Mesendoderm (in vitro differentiated cells): Measurements from ENCODE around the gene NXPH2.

Experiments
- DNase-seq: peaks from one replicate; pipeline ENCODE4 v3.0.0; 2013
- H2AK5ac ChIP-seq: 2 replicates; pipeline ENCODE4 v1.6.1; 2013; ENCODE audit warnings: low read length, inconsistent platforms
- H2BK120ac ChIP-seq: 2 replicates; pipeline ENCODE4 v1.6.1; 2013; ENCODE audit warnings: low read depth, mild to moderate bottlenecking, low read length, moderate library complexity, mixed read lengths
- H2BK15ac ChIP-seq: replicated peaks from 2 replicates; pipeline ENCODE4 v1.6.1; 2013; ENCODE audit warnings: low read depth, mild to moderate bottlenecking, moderate library complexity
- H2BK5ac ChIP-seq: 2 replicates; pipeline ENCODE4 v1.6.1; 2013; ENCODE audit warnings: low read length, inconsistent platforms
- H3K18ac ChIP-seq: 2 replicates; pipeline ENCODE4 v1.6.1; 2013; ENCODE audit warnings: mild to moderate bottlenecking, low read length, mixed read lengths
- H3K23ac ChIP-seq: one replicate; pipeline ENCODE4 v1.6.1; 2013; ENCODE audit warnings: low read length
- H3K27ac ChIP-seq: 2 replicates; pipeline ENCODE4 v1.5.1; 2013; ENCODE audit warnings: low read depth, mild to moderate bottlenecking, inconsistent platforms, low read length, moderate library complexity
- H3K27me3 ChIP-seq: 2 replicates; pipeline ENCODE4 v1.6.1; 2013; ENCODE audit warnings: low read length, control low read depth, mild to moderate bottlenecking, inconsistent platforms; ENCODE audit not compliant: insufficient read depth, poor library complexity
- H3K36me3 ChIP-seq: 2 replicates; pipeline ENCODE4 v1.6.1; 2013; ENCODE audit warnings: low read length, inconsistent platforms; ENCODE audit not compliant: control insufficient read depth, insufficient read depth
- H3K4ac ChIP-seq: one replicate; pipeline ENCODE4 v1.6.1; 2013; ENCODE audit warnings: low read depth, mild to moderate bottlenecking, low read length, moderate library complexity
- H3K4me1 ChIP-seq: 2 replicates; pipeline ENCODE4 v1.6.1; 2013; ENCODE audit warnings: low read depth, low read length, inconsistent platforms; ENCODE audit not compliant: control insufficient read depth
- H3K4me2 ChIP-seq: 2 replicates; pipeline ENCODE4 v1.6.1; 2013; ENCODE audit warnings: low read length
- H3K4me3 ChIP-seq: 2 replicates; pipeline ENCODE4 v1.5.1; 2013; ENCODE audit warnings: mild to moderate bottlenecking, low read length
- H3K56ac ChIP-seq: one replicate; pipeline ENCODE4 v1.6.1; 2013; ENCODE audit warnings: low read length
- H3K79me1 ChIP-seq: 2 replicates; pipeline ENCODE4 v1.6.1; 2013; ENCODE audit warnings: low read length, inconsistent platforms
- H3K79me2 ChIP-seq: 2 replicates; pipeline ENCODE4 v1.6.1; 2013; ENCODE audit warnings: mild to moderate bottlenecking, low read length; ENCODE audit not compliant: control insufficient read depth, insufficient read depth
- H3K9ac ChIP-seq: 2 replicates; pipeline ENCODE4 v1.6.1; 2013; ENCODE audit warnings: low read length, inconsistent platforms
- H4K5ac ChIP-seq: one replicate; pipeline ENCODE4 v1.6.1; 2013; ENCODE audit warnings: low read length
- H4K8ac ChIP-seq: one replicate; pipeline ENCODE4 v1.6.1; 2013; ENCODE audit warnings: low read depth, mild to moderate bottlenecking, control low read depth, low read length, moderate library complexity
- WGBS: extraction: QIAGEN DNeasy Blood & Tissue Kit; methylation state at CpG from one replicate; pipeline ENCODE4 v1.1.7; 2013; ENCODE audit warnings: low lambda C conversion rate, missing lambda C conversion rate; ENCODE audit not compliant: insufficient coverage; ENCODE audit errors: extremely low coverage; 5-methylcytosine and 5-hydroxymethylcytosine counted together

The NXPH2 gene

DNA sequence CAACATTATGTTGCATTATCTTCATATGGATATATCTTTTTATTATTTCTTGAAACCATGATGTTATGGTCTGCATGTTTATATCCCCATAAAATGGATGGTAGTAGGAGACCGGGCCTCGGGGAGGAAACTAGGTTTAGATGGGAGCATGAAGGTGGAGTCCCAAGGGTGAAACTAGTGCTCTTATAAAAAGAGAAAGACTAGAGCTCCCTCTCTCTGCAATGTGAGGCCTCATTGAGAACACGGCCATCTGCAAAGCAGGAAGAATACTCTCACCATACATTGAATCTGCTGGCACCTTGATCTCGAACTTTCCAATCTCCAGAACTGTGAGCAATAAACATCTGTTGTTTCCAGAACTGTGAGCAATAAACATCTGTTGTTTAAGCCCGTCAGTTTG lies 64.0 kb downstream of the NXPH2 start:
- Histone ChIP-seq H3K23ac (no peak overlapping the region), H3K4me3 (no peak overlapping the region), H3K18ac (no peak overlapping the region), H3K4me1 (no peaks in the 10 kb centered on the region), H2BK15ac (no peak overlapping the region), H3K4ac (no peak overlapping the region), H3K9ac (no peak overlapping the region), H4K8ac (no peak overlapping the region), H3K36me3 (no peaks in the 10 kb centered on the region), H3K4me2 (no peak overlapping the region), H3K27me3 (no peaks in the 10 kb centered on the region), H3K56ac (no peak overlapping the region), H3K27ac (no peak overlapping the region), H2BK5ac (no peak overlapping the region), H2AK5ac (no peak overlapping the region), H3K79me1 (no peaks in the 10 kb centered on the region), H4K5ac (no peak overlapping the region), H3K79me2 (no peaks in the 10 kb centered on the region), H2BK120ac (no peak overlapping the region)
- WGBS = no CpG with 5 or more reads among the region's 5 CpGs
- peak; percentile 42 for DNase-seq

DNA sequence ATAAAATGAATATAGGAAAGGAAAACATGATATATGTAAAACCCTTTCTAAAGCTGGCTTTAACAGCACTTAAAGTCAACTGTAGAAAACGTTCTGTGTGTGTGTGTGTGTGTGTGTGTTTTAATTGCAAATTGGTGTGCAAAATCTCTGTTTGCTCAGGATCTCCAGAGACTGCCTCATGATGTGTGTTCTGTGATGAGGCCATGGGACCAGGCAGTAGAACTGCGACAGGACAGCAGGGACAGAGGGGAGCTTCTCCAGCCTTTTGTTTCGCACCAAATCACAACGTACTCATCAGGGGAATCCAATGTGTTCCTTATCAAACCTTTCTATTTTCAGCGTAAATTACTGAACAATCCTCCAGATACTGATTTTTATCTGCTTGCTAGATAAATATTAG lies 66.7 kb downstream of the NXPH2 start:
- H3K4me1 ChIP-seq = no peaks in the 10 kb centered on the region
- H3K4me3 ChIP-seq = no peak overlapping the region
- H3K36me3 ChIP-seq = no peaks in the 10 kb centered on the region
- H2BK15ac ChIP-seq = no peak overlapping the region
- no peaks in the 10 kb centered on the region for H3K79me1 ChIP-seq
- no peak overlapping the region for H3K9ac ChIP-seq
- H3K79me2 ChIP-seq = no peaks in the 10 kb centered on the region
- no peak overlapping the region for H3K27ac ChIP-seq
- no peak overlapping the region for H2BK120ac ChIP-seq
- no peak overlapping the region for H3K4me2 ChIP-seq
- no peak overlapping the region for H2BK5ac ChIP-seq
- H4K5ac ChIP-seq = no peak overlapping the region
- H3K23ac ChIP-seq = no peak overlapping the region
- H3K18ac ChIP-seq = no peak overlapping the region
- H4K8ac ChIP-seq = no peak overlapping the region
- no peak overlapping the region for H3K56ac ChIP-seq
- no peak overlapping the region for H3K4ac ChIP-seq
- no peaks in the 10 kb centered on the region for H3K27me3 ChIP-seq
- DNase-seq = no peak
- H2AK5ac ChIP-seq = no peak overlapping the region
- WGBS = no CpG with 5 or more reads among the region's 5 CpGs

DNA sequence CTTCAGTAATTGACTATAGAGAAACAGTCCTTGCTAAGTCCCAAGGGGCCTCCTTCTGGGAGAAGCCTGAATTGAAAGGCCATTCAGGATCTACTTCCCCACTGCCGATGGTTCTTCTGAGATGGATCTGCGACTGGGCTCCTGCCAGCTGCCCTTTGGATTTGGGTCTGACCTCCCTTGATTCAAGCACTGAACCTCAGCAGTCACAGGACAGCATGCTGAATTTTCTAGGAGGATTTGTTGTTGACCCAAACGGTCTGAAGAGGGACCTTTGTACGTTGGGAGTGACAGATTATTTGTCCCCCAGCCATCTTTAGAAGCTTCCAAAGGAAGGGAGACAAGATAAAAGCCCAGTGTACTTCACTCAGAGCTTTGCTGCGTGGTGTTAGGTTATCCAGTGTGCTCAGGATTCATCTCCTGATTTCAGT lies 67.1 kb downstream of the NXPH2 start:
- Histone ChIP-seq H3K4me2 (no peak overlapping the region), H2BK120ac (no peak overlapping the region), H3K79me2 (no peaks in the 10 kb centered on the region), H3K36me3 (no peaks in the 10 kb centered on the region), H3K9ac (no peak overlapping the region), H3K4ac (no peak overlapping the region), H3K27me3 (no peaks in the 10 kb centered on the region), H4K8ac (no peak overlapping the region), H2BK15ac (no peak overlapping the region), H3K4me1 (no peaks in the 10 kb centered on the region), H3K18ac (no peak overlapping the region), H3K4me3 (no peak overlapping the region), H4K5ac (no peak overlapping the region), H3K27ac (no peak overlapping the region), H2BK5ac (no peak overlapping the region), H3K56ac (no peak overlapping the region), H3K23ac (no peak overlapping the region), H2AK5ac (no peak overlapping the region), H3K79me1 (no peaks in the 10 kb centered on the region)
- DNase-seq = peak; percentile 27
- WGBS = no CpG with 5 or more reads among the region's 5 CpGs

DNA sequence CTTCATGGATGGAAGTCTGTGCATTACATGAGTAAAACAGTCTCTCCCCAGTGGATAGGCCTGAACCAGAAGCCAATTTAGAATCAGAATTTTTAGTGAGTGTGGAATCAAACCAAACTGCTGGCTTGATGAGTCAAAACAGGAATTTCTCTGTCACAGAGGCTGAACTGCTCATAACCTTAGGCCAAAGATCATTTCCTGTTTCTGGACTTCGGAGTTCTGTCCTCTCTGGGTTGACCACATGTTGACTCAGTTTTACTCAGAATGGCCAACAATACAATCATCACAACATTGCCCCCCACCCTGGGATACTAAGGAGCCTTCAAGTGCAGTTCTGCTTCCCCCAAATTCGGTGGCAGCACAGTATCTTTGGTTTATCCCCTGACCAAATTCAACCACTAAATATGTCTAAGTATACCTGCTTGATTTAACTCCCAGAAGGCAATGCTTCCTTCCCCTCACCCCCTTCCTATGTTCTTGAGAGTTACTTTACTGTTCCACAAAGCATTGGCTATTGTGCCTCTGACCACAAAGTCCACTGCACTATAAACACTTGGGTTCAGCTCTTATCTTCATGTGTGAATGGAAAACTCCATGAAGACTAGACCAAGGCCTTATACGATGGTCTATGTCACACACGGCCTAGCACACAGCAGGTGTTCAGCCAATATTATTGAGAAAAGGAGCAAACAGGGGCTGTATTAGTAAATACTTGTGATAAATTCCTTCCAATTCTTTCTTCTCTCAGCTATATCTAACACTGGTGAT lies 67.8 kb downstream of the NXPH2 start:
- H3K79me2 ChIP-seq = no peaks in the 10 kb centered on the region

DNA sequence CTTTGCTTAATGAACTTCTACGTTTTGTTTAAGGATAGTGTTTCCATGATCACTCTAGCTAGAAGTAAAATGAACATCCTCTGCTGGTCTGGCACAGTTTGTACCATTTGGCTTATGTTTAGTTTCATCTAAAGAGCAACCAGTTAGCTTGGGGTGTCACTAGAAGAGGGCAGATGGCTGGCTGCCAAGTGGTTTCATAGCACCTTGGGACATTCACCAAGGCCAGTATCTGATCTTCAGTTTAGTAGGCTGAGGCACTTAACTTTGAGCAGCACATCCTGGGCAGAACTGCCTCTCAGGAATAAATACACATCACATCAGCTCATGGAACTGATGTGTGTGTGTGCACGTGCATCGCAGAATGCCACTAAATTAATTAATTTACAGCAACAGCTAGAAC lies 68.4 kb downstream of the NXPH2 start:
- no peak overlapping the region for H2AK5ac ChIP-seq
- H2BK5ac ChIP-seq = no peak overlapping the region
- H3K79me2 ChIP-seq = no peaks in the 10 kb centered on the region
- no CpG with 5 or more reads among the region's 3 CpGs for WGBS
- H3K79me1 ChIP-seq = no peaks in the 10 kb centered on the region
- no peak overlapping the region for H3K4me3 ChIP-seq
- H2BK15ac ChIP-seq = no peak overlapping the region
- H3K18ac ChIP-seq = no peak overlapping the region
- H3K27ac ChIP-seq = no peak overlapping the region
- DNase-seq = no peak
- H3K27me3 ChIP-seq = no peaks in the 10 kb centered on the region
- no peak overlapping the region for H3K9ac ChIP-seq
- no peak overlapping the region for H3K4me2 ChIP-seq
- H4K5ac ChIP-seq = no peak overlapping the region
- H2BK120ac ChIP-seq = no peak overlapping the region
- no peak overlapping the region for H4K8ac ChIP-seq
- no peaks in the 10 kb centered on the region for H3K36me3 ChIP-seq
- H3K56ac ChIP-seq = no peak overlapping the region
- H3K4me1 ChIP-seq = no peaks in the 10 kb centered on the region
- no peak overlapping the region for H3K4ac ChIP-seq
- H3K23ac ChIP-seq = no peak overlapping the region

More for the DNA sequence above, 67.8 kb downstream of the NXPH2 start:
- H3K27me3 ChIP-seq = no peaks in the 10 kb centered on the region
- H3K56ac ChIP-seq = no peak overlapping the region
- no peak overlapping the region for H4K5ac ChIP-seq
- H3K4me2 ChIP-seq = no peak overlapping the region
- H2BK120ac ChIP-seq = no peak overlapping the region
- no peak overlapping the region for H4K8ac ChIP-seq
- H3K27ac ChIP-seq = no peak overlapping the region
- no peaks in the 10 kb centered on the region for H3K36me3 ChIP-seq
- WGBS = no CpG with 5 or more reads among the region's 4 CpGs
- no peak overlapping the region for H3K18ac ChIP-seq
- no peak overlapping the region for H3K23ac ChIP-seq
- H3K4me1 ChIP-seq = no peaks in the 10 kb centered on the region
- no peak overlapping the region for H2BK15ac ChIP-seq
- H3K4me3 ChIP-seq = no peak overlapping the region
- no peak overlapping the region for H2AK5ac ChIP-seq
- DNase-seq = no peak
- no peak overlapping the region for H3K9ac ChIP-seq
- no peak overlapping the region for H2BK5ac ChIP-seq
- H3K79me1 ChIP-seq = no peaks in the 10 kb centered on the region
- H3K4ac ChIP-seq = no peak overlapping the region
